Tibial nerve (tissue), 4 donors: ENCODE data around the gene LDLRAP1. TPM values are rescaled to one million over a fixed set of nuclear protein-coding genes. Genes with fewer than 3 reads are reported as not detected.

Source experiments
- DNase-seq, 2 donors: peaks; one replicate each; pipeline ENCODE4 v3.0.0-alpha.2; 2019; ENCODE audit warnings: low spot score in 2 of 2
- H3K27ac ChIP-seq, 4 donors: fragments of 200-600 bp; sonication (generic) in 3 of 4; one replicate each; pipeline ENCODE4 v1.5.1; 2017 to 2019; ENCODE audit warnings: mild to moderate bottlenecking in 1 of 4
- H3K27me3 ChIP-seq, 2 donors: fragments of 200-600 bp; sonication (generic) in 1 of 2; one replicate each; pipeline versions ENCODE4 v1.5.1 to v1.6.0; 2017 to 2019
- H3K36me3 ChIP-seq, 3 donors: fragments of 200-600 bp; sonication (generic); one replicate each; pipeline ENCODE4 v1.5.1; 2018 to 2019
- H3K4me1 ChIP-seq, 4 donors: fragments of 200-600 bp; sonication (generic) in 3 of 4; one replicate each; pipeline ENCODE4 v1.5.1; 2017 to 2019
- H3K4me3 ChIP-seq, 4 donors: fragments of 200-600 bp; sonication (generic) in 3 of 4; one replicate each; pipeline ENCODE4 v1.5.1; 2017 to 2019; ENCODE audit warnings: mild to moderate bottlenecking in 1 of 4, moderate library complexity in 1 of 4
- H3K9me3 ChIP-seq, 4 donors: fragments of 200-600 bp; sonication (generic) in 3 of 4; one replicate each; pipeline ENCODE4 v1.5.1; 2017 to 2019
- EP300 ChIP-seq, 2 donors: sonication (generic); formaldehyde crosslinking; IDR thresholded peaks; one replicate each; pipeline ENCODE4 v1.6.1; 2017; ENCODE audit warnings: antibody characterized with exemption in 2 of 2, mild to moderate bottlenecking in 1 of 2
- POLR2A ChIP-seq, 2 donors: fragments of 450-650 bp; IDR thresholded peaks; one replicate each; pipeline ENCODE4 v1.6.1; 2017; ENCODE audit warnings: antibody characterized with exemption in 2 of 2, mild to moderate bottlenecking in 2 of 2, moderate library complexity in 2 of 2
- WGBS, 2 donors: methylation state at CpG; one replicate each; pipeline ENCODE4 v1.1.5; 2018; 5-methylcytosine and 5-hydroxymethylcytosine counted together
- total RNA-seq, 4 donors: library from RNA; depleted of rRNA; stranded (reverse); fragments of >200 nt; gene quantifications; one replicate each; pipeline ENCODE4 v1.1.0, GENCODE V29; 2016
- TF ChIP-seq, protein P1 (sequence below), 5 experiments: fragments of 200-600 bp in 3 of 5; fragments of 450-650 bp in 2 of 5; sonication (generic) in 3 of 5; IDR thresholded peaks; one replicate each; pipeline ENCODE4 v1.5.1; 2016 to 2019; ENCODE audit warnings: antibody characterized with exemption in 5 of 5, mild to moderate bottlenecking in 3 of 5, moderate library complexity in 2 of 5

Gene LDLRAP1
- total RNA-seq, 4 donors from 2014 or later = 10.9 to 28.5 (median 14.7) TPM

DNA sequence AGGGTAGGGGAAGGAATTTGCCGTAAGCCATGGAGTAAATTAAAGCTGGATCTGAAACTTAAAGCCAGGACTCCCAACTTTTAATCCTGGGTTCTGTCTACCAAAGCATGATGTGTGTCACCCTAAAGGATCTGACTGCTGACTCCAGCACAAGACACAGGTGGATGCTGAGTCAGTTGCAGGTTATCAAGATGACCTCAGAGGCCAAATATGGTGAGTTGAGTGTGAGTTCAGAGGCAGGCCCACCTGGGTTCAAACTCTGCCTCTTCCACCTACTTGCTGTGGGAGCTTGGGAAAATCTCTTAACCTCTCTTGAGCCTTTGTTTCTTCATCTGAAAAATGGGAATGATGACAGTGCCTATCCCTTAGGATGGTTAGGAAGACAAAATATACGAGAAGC is 16.7 kb upstream of the LDLRAP1 start:
- H3K36me3 ChIP-seq = no peaks in the 10 kb centered on the region
- no peak overlapping the region for H3K27ac ChIP-seq
- H3K27me3 ChIP-seq = no peaks in the 10 kb centered on the region
- DNase-seq = no peak
- no peak overlapping the region for H3K4me3 ChIP-seq
- TF ChIP-seq POLR2A (IDR thresholded peaks at IDR 0.05) (no peak), EP300 (IDR thresholded peaks at IDR 0.05) (no peak)
- TF ChIP-seq, protein P1, sequence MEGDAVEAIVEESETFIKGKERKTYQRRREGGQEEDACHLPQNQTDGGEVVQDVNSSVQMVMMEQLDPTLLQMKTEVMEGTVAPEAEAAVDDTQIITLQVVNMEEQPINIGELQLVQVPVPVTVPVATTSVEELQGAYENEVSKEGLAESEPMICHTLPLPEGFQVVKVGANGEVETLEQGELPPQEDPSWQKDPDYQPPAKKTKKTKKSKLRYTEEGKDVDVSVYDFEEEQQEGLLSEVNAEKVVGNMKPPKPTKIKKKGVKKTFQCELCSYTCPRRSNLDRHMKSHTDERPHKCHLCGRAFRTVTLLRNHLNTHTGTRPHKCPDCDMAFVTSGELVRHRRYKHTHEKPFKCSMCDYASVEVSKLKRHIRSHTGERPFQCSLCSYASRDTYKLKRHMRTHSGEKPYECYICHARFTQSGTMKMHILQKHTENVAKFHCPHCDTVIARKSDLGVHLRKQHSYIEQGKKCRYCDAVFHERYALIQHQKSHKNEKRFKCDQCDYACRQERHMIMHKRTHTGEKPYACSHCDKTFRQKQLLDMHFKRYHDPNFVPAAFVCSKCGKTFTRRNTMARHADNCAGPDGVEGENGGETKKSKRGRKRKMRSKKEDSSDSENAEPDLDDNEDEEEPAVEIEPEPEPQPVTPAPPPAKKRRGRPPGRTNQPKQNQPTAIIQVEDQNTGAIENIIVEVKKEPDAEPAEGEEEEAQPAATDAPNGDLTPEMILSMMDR (IDR thresholded peaks at IDR 0.05) = no peak
- H3K9me3 ChIP-seq = peaks cover 0 to 13% (median 0%) of the 10 kb centered on the region in 4 donors
- H3K4me1 ChIP-seq = no peaks in the 10 kb centered on the region
- WGBS, 2 donors = 91 to 93% methylated on average over 2 of the region's 2 CpGs

DNA sequence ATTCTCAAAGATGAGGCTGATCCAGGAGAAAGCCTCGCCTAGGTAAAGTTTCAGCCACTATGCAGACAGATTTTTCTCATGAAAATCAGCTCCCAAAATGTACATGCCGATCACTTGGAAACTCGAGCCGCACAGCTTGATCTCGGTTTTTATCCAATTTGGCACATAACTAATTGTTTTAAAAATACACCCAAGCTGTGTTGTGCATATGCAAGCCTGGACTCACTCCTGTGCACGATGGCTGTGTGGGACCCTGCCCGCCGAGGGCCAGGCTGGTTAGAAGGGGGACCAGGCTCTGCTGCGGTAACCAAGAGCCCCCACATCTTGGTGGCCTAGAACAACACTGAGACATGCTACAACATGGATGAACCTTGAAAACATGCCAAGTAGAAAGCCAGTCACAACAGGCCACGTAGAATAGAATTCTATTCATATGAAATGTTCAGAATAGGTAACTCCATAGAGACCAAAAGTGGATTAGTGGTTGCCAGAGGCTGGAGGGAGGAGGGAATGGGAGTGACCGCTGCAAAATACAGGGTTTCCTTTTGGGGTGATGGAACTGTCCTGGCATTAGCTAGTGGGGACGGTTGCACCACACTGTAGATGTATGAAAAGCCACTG is 16.1 kb upstream of the LDLRAP1 start:
- Histone ChIP-seq H3K9me3 (peaks cover 0 to 13% (median 0%) of the 10 kb centered on the region in 4 donors), H3K36me3 (no peaks in the 10 kb centered on the region), H3K27me3 (no peaks in the 10 kb centered on the region), H3K4me3 (no peak overlapping the region), H3K27ac (no peak overlapping the region), H3K4me1 (no peaks in the 10 kb centered on the region)
- WGBS, 2 donors = 82 to 83% methylated on average over 12 of the region's 12 CpGs
- no peak for DNase-seq
- TF ChIP-seq POLR2A (IDR thresholded peaks at IDR 0.05) (no peak), EP300 (IDR thresholded peaks at IDR 0.05) (no peak)
- TF ChIP-seq, protein P1 (IDR thresholded peaks at IDR 0.05) = no peak

DNA sequence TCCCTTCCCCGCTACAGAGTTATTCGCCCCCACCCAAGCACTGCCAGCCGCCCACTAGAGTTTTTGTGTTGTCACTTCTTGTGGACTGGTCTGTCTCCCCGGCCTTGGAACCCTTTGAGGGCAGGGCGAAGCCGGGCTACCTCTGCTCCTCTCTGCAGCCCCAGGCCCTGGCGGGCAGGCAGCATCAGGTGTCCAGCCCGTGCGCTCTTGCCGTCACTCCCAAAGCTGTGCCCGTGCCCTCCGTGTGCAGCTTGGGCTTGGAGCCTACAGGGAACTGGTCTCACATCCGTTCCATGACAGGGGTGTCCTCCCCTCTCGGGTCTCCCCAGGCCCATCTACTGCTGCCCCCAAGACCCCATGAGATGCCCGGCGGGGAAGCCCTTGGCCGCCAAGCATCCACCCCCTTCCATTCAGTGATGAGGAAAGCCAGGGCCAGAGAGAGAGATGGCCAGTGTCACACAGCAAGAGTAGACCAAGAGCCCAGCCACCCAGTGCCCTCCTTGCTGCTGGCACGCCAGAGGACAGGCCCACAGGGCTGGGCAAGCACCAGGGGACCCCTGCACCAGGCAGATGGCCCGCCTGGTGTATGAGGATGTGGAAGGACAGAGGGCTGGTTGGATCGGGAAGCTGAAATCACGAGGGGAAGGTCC is 15.3 kb upstream of the LDLRAP1 start:
- DNase-seq = no peak
- H3K4me3 ChIP-seq = no peak overlapping the region
- no peaks in the 10 kb centered on the region for H3K36me3 ChIP-seq
- H3K27ac ChIP-seq = no peak overlapping the region
- peaks cover 0 to 13% (median 0%) of the 10 kb centered on the region in 4 donors for H3K9me3 ChIP-seq
- TF ChIP-seq POLR2A (IDR thresholded peaks at IDR 0.05) (no peak), EP300 (IDR thresholded peaks at IDR 0.05) (no peak)
- TF ChIP-seq, protein P1 (IDR thresholded peaks at IDR 0.05) = no peak
- 88 to 89% methylated on average over 18 to 21 of the region's 21 CpGs for WGBS, 2 donors
- H3K27me3 ChIP-seq = no peaks in the 10 kb centered on the region
- no peaks in the 10 kb centered on the region for H3K4me1 ChIP-seq

DNA sequence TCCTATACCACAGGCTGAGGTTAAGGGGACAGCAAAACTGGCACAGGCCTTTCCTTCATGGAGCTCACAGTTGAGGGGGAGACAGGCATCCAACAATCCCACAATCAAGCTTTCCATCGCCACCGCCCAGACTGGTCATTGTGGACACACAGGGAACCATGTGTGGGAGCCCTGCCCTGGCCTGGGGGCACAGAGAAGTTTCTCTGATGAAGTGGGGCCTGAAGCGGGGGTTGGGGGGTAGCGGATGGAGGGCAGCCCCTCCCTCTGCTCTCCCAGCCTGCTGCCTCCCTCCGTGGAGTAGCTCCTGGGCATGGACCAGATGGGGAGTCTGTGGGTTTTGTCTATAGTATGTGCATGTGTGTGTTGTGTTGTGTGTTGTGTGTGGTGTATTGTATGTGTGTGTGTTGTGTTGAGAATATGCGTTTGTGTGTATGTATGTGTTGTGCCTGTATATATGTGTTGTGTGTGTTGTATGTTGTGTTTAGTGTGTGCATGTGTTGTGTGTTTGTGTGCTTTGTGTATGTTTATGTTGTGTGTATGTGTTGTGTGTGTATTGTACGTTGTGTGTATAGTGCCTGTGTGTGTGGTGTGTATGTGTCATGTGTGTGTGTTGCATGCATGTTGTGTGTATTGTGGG is 14.4 kb upstream of the LDLRAP1 start:
- H3K9me3 ChIP-seq = peaks cover 0 to 13% (median 0%) of the 10 kb centered on the region in 4 donors
- no peak for TF ChIP-seq POLR2A (IDR thresholded peaks at IDR 0.05)
- no peak for TF ChIP-seq EP300 (IDR thresholded peaks at IDR 0.05)
- TF ChIP-seq, protein P1 (IDR thresholded peaks at IDR 0.05) = no peak
- H3K36me3 ChIP-seq = no peaks in the 10 kb centered on the region
- no peak for DNase-seq
- no peaks in the 10 kb centered on the region for H3K27me3 ChIP-seq
- no peaks in the 10 kb centered on the region for H3K4me1 ChIP-seq
- H3K27ac ChIP-seq = no peak overlapping the region
- WGBS, 2 donors = 73 to 74% methylated on average over 7 of the region's 7 CpGs
- H3K4me3 ChIP-seq = no peak overlapping the region
